GM12891 (cell line): ENCODE results near the gene CD151.

ENCODE experiments used
- DNase-seq: peaks from one replicate; pipeline ENCODE4 v3.0.0; 2011; ENCODE audit warnings: low spot score; ENCODE audit not compliant: insufficient read length
- FAIRE-seq: peaks from 2 replicates; lab custom pipeline; 2011; peaks lifted over from hg19 to GRCh38; lab: Jason Lieb, UNC
- PAX5 ChIP-seq: IDR thresholded peaks from 2 replicates; pipeline ENCODE4 v1.6.1; 2011; ENCODE audit warnings: low read length, moderate library complexity, mild to moderate bottlenecking; ENCODE audit not compliant: insufficient read depth, severe bottlenecking
- POLR2A ChIP-seq: IDR thresholded peaks from 2 replicates; pipeline ENCODE4 v1.6.1; 2011; ENCODE audit warnings: low read depth, low read length, control low read depth
- POLR2AphosphoS5 ChIP-seq: IDR thresholded peaks from 2 replicates; pipeline ENCODE4 v1.6.1; 2011; ENCODE audit warnings: low read depth, low read length, control low read depth
- POU2F2 ChIP-seq: IDR thresholded peaks from 2 replicates; pipeline ENCODE4 v1.6.1; 2011; ENCODE audit warnings: low read depth, mild to moderate bottlenecking, control low read depth, low read length, moderate library complexity
- SPI1 ChIP-seq: IDR thresholded peaks from 2 replicates; pipeline ENCODE4 v1.6.1; 2011; ENCODE audit warnings: low read depth, low read length, control low read depth
- TAF1 ChIP-seq: IDR thresholded peaks from 2 replicates; pipeline ENCODE4 v1.6.1; 2011; ENCODE audit warnings: low read depth, low read length, control low read depth

CD151 gene

DNA sequence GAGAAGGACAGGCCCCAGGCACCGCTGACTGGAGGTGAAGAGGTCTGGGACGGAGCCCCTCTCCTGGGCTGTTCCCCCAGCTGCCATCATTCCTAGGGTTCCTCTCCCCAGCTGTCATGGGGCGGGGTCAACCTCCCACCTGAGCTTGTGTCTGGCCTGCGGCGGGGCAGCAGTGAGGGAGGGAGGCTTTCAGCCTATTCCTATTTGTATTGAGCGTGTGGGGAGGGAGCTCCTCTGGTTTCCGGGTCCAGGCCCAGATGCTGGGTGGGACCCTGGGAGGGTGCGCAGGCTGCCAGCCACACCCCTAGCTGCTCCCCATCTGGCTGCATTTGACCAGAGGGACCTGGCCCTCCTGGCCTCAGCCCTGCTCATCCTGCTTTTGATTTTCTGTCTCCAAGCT is 23.6 kb downstream of the CD151 start:
- FAIRE-seq (no peak), DNase-seq (no peak)
- TF ChIP-seq POLR2A (no peak), POLR2AphosphoS5 (no peak), PAX5 (no peak), TAF1 (no peak)

DNA sequence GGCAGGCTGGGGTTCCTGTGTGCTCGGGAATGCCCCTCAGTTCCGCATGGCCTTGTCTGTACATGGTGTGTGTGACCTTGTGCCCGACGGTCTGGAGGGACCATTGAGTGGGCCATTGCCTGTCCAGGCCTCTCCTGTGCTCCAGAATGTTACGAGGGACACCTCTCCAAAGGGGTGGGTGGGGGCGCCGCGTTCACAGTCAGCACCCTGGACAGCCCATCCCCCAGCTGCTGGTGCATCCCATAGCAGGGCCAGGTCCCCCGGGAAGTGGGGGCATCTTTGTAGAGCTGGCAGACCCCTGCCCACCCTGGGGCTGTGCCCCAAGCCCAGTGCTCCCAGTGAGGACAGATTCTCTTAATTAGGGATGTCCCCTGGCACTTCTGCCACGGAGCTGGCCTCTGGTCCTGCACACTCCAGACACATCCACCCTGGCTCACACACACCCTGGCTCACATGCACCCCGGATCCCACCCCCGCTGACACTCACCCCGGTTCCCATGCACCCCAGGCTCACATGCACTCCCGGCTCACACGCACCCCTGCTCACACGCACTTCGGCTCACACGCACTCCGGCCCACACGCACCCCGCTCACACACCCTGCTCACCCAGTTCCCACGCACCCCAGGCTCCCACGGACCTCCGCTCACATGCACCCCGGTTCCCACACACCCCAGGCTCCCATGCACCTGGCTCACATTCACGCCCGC is 25.5 kb downstream of the CD151 start:
- FAIRE-seq (no peak), DNase-seq (no peak)
- TF ChIP-seq TAF1 (no peak), POLR2A (no peak), POLR2AphosphoS5 (no peak)

DNA sequence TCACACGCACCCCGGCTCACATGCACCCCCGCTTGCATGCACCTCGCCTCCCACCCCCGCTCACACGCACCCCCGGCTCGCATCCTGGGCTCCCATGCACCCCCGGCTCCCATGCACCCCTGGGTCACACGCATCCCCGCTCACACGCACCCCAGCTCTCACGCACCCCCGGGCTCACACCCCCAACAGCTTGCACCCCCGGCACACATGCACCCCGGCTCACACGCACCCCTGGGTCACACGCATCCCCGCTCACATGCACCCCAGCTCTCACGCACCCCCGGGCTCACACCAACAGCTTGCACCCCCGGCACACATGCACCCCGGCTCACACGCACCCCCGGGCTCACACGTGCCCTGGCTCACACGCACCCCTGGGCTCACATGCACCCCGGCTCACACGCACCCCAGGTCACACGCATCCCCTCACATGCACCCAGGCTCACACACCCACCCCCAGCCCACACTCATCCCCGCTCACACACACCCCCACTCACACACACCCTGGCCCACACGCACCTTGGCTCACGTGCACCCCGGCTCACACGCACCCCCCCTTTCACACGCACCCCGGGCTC is 26.1 kb downstream of the CD151 start:
- TF ChIP-seq SPI1 (no peak), POLR2AphosphoS5 (no peak; the same call in 1 of the 2 replicates)
- no peak for FAIRE-seq
- DNase-seq: no peak

DNA sequence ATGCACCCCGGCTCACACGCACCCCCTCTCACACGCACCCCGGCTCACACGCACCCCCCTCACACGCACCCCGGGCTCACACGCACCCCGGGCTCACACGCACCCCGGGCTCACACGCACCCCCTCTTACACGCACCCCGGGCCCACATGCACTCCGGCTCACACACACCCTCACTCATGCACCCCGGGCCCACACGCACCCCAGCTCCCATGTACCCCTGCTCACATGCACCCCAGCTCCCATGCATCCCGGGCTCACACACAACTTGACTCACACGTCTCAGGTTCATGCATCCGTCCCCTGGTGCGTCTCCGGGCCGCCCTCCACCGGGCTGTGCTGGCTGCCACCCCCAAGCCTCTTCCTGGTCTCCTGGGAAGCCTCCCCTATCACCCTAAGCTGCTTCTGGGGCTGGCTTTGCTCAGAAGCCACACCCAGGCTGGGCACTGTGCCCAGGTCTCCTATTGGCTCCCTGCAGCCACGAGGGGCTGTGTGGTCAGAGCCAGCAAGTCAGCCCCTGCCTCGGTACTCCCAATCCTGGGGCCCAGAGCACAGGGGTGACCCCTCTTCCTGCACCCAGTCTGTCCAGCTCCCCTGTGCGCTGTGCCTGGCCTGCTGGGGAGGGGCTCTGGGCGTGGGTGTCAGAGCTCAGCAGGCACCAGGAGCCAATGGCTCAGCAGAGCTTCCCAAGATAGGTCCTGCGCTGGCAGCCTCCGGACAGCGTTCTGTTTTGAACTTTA is 26.8 kb downstream of the CD151 start:
- TF ChIP-seq POU2F2 (no peak), PAX5 (no peak), POLR2AphosphoS5 (no peak), TAF1 (no peak), POLR2A (no peak), SPI1 (no peak)
- FAIRE-seq (no peak), DNase-seq (no peak)

DNA sequence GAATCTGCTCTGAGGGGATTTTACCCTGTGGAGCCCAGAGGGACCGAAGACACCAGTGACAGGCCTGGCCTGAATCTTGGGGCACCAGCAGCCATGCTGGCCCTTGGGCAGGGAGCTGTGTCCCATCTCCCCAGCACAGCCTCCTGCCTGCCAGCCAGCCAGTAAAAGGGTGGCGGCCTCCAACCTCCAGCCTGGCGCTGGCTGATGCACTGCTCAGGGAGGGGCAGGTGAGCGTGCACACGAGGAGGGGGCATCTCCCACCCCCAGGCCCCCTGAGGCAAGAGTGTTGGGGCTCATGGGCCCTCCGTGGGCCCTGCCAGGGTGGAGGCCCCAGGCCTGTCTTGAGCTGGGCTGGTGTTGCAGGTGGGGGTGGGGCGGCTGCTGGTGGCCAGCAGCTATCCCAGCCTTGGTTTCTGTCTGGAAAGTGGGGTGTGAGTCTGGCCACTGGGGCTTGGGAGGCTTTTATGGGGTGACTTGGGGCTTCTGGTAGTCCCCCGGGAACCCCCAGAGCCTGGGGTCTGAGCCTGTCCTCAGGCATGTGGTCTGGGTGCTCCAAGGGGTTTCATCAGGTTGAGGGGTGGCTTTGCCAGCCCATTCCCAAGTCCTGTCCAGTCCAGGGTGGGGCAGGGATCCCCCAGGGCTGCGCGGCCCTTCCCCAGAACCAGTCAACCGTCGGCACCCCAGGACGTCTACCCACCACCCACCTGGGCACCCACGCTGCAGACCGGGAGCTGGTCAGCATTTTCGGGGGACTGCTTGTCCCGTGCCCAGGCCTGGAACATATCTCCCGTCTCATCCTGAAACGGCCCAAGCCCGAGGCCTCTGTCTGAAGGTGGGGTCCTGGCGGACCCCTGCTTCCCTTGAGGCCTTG is 27.7 kb downstream of the CD151 start:
- DNase-seq: no peak
- no peak for FAIRE-seq
- TF ChIP-seq TAF1: no peak
- TF ChIP-seq POU2F2: no peak

DNA sequence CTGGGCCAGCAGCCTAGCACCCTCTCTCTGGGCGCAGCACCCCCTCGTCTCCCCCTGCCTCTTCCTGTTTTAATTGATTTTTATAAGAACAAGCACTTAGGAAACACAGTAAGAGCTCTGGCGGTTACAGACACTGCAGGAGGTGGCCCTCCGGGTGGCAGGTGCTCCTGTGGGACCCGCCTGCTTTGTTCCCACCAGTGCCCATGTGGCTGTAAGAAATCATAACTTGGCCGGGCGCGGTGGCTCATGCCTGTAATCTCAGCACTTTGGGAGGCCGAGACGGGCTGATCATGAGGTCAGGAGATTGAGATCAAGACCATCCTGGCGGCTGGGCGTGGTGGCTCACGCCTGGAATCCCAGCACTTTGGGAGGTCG is 28.3 kb downstream of the CD151 start:
- TF ChIP-seq POU2F2: no peak
- no peak for TF ChIP-seq POLR2A
- FAIRE-seq (no peak), DNase-seq (no peak)

DNA sequence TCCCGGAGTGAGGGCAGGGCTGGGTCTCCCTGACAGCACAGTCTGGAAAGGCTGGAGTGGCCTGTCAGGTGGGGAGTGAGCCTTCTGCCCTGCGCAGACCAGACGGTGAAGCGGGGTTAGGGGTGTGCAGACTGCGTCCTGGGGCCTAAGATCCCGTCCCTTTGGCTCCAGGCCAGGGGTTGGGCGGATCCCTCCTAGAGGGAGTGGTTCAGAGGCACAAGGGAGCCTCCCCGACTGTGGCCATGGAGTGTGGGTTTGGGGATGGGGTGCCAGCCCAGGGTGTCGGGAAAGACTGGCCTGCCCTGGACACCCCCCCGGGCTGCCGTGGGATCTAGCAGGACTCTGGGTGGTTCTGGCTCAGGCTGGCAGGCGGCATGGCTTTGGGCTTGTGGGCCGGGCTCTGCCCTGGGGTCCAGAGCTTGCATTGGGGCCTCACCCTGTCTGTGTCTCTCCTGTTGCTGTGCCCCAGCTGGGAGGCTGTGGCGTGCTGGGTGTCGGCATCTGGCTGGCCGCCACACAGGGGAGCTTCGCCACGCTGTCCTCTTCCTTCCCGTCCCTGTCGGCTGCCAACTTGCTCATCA is 29.4 kb downstream of the CD151 start:
- TF ChIP-seq SPI1 (no peak), POLR2AphosphoS5 (no peak), POU2F2 (no peak), POLR2A (no peak), TAF1 (no peak), PAX5 (no peak)
- DNase-seq: no peak
- FAIRE-seq: no peak

DNA sequence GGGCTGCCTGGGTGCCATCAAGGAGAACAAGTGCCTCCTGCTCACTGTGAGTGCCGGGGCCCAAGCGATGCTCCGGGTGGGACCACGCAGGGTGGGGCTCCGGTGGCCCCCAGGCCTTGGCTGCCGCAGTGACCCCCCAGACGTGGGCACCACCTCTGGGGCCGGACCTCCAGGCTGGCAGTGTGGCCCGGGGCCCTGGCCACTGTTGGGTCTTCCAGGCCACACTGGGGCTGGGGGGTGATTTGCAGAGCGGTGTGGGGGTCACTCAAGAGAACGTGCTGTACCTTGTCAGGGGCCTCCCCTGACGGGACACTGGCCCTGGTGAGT is 29.9 kb downstream of the CD151 start:
- TF ChIP-seq POLR2AphosphoS5: no peak
- TF ChIP-seq POU2F2: no peak
- no peak for TF ChIP-seq SPI1
- TF ChIP-seq PAX5: no peak
- TF ChIP-seq POLR2A: no peak
- no peak for TF ChIP-seq TAF1
- DNase-seq (no peak), FAIRE-seq (no peak)

DNA sequence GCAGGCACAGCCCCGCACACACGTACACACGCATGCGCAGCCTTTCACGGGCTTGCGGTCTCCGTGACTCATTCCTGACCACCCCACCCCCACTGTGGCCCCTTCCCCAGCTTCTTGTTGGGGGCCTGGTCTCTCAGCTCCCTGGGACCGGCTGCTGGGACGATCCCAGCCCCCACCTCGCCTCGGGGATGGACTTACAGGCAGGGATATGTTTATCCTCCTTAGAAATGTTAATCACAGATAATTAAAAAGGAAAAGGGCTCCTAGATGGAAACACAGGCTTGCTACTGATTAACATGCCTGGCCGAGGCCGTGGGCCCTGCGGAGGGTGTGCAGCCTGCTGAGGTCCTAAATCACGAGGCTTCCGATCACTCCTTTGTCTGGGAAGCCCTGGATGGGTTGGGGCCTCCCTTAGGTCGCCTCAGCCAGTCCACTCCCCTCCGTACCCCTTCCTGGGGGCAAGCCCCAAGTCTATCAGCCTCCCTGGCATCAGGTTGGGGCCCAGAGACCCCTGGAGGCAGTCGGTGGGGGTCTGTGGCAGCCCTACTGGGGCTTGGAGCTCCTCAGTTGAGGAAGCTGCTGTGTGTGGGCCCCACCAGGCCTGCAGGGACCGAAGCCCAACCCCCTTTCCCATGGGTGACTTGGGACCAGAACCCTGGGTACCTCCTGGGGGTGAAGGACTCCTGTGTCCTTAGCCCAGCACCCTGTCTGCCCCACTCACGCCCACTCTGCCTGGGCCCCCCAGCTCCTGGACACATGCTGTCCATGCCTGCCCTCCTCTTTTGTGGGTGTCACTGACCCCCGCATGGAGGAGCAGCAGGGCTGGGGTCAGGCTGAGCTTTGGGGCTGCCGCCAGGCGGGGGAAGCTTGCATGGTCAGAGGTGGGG is 30.5 kb downstream of the CD151 start:
- no peak for FAIRE-seq
- no peak for DNase-seq
- TF ChIP-seq SPI1: no peak
- TF ChIP-seq POLR2AphosphoS5: no peak
- no peak for TF ChIP-seq TAF1
- TF ChIP-seq PAX5: no peak
- TF ChIP-seq POLR2A: no peak
- TF ChIP-seq POU2F2: no peak
